Common myeloid progenitor, CD34-positive (primary cell): ENCODE data around the gene CDH4.

Source experiments
- CTCF ChIA-PET: fragments of 350-600 bp; sonication (Branson Sonifier 250); formaldehyde crosslinking; loops from one replicate; lab custom pipeline; 2021; ENCODE audit warnings: antibody characterized with exemption; lab: Charles Lee
- POLR2A ChIA-PET: fragments of 350-600 bp; sonication (Branson Sonifier 250); formaldehyde crosslinking; loops from one replicate; lab custom pipeline; 2021; ENCODE audit warnings: antibody characterized with exemption; lab: Charles Lee
- DNase-seq, 3 donors: peaks; one replicate each; pipeline versions ENCODE4 v3.0.0 to v3.0.0-alpha.2; 2013
- H3K27ac ChIP-seq, 2 experiments: 1 replicate in 1 of 2; 2 replicates in 1 of 2; pipeline ENCODE4 v1.7.0; 2013; ENCODE audit warnings: inconsistent platforms in 2 of 2, low read length in 2 of 2, mild to moderate bottlenecking in 2 of 2, low read depth in 1 of 2, moderate library complexity in 1 of 2; ENCODE audit not compliant: severe bottlenecking in 2 of 2, insufficient read depth in 1 of 2, poor library complexity in 1 of 2
- H3K27me3 ChIP-seq, 5 experiments: replicated peaks in 2 of 5; 1 replicate in 3 of 5; 2 replicates in 2 of 5; pipeline versions ENCODE4 v1.6.1 to v1.7.0; 2013; ENCODE audit warnings: low read length in 4 of 5, mild to moderate bottlenecking in 2 of 5, moderate library complexity in 2 of 5, inconsistent platforms in 1 of 5; ENCODE audit not compliant: insufficient read depth in 5 of 5, control insufficient read depth in 4 of 5
- H3K36me3 ChIP-seq, 4 experiments: 1 replicate in 2 of 4; 2 replicates in 2 of 4; pipeline versions ENCODE4 v1.6.1 to v1.7.0; 2013; ENCODE audit warnings: low read length in 3 of 4, control low read depth in 1 of 4, mild to moderate bottlenecking in 1 of 4; ENCODE audit not compliant: control insufficient read depth in 4 of 4, insufficient read depth in 4 of 4
- H3K4me1 ChIP-seq, 4 experiments: 1 replicate in 3 of 4; 2 replicates in 1 of 4; pipeline versions ENCODE4 v1.6.1 to v1.7.1; 2013; ENCODE audit warnings: low read length in 3 of 4, mild to moderate bottlenecking in 3 of 4, control low read depth in 1 of 4, inconsistent platforms in 1 of 4, moderate library complexity in 1 of 4; ENCODE audit not compliant: control insufficient read depth in 4 of 4, insufficient read depth in 4 of 4; ENCODE audit errors: control extremely low read depth in 1 of 4
- H3K4me3 ChIP-seq, 7 experiments: 1 replicate in 4 of 7; 2 replicates in 3 of 7; pipeline versions ENCODE4 v1.5.1 to v1.7.0; 2013; ENCODE audit warnings: mild to moderate bottlenecking in 7 of 7, low read length in 6 of 7, moderate library complexity in 6 of 7, inconsistent platforms in 2 of 7, low read depth in 2 of 7, control low read depth in 1 of 7; ENCODE audit not compliant: insufficient read depth in 4 of 7, control insufficient read depth in 1 of 7; ENCODE audit errors: extremely low read depth in 1 of 7
- H3K9me3 ChIP-seq, 5 experiments: 1 replicate in 4 of 5; 2 replicates in 1 of 5; pipeline versions ENCODE4 v1.6.1 to v1.7.1; 2013; ENCODE audit warnings: low read length in 4 of 5, mild to moderate bottlenecking in 2 of 5, inconsistent platforms in 1 of 5, low read depth in 1 of 5, moderate library complexity in 1 of 5; ENCODE audit not compliant: control insufficient read depth in 4 of 5, insufficient read depth in 2 of 5; ENCODE audit errors: control extremely low read depth in 1 of 5
- WGBS: methylation state at CpG from one replicate; pipeline ENCODE4 v1.1.5; 2013; ENCODE audit not compliant: insufficient coverage; 5-methylcytosine and 5-hydroxymethylcytosine counted together

Gene CDH4

GRCh38 chr20:61861054-61861841 lies 609.2 kb downstream of the CDH4 start:
- no peaks in the 10 kb centered on the region for H3K4me1 ChIP-seq
- no peak overlapping the region for H3K4me3 ChIP-seq
- CTCF ChIA-PET, result no interaction called here
- H3K36me3 ChIP-seq, result no peaks in the 10 kb centered on the region
- peak in 1 of 3 donors; percentile 0 for DNase-seq
- H3K9me3 ChIP-seq, result peaks cover 0 to 30% (median 6%) of the 10 kb centered on the region in 5 experiments
- no peak overlapping the region for H3K27ac ChIP-seq
- POLR2A ChIA-PET, result no interaction called here
- WGBS, result 80% methylated on average over 27 of the region's 33 CpGs
- H3K27me3 ChIP-seq, result peaks cover 0 to 3% (median 0%) of the 10 kb centered on the region in 5 experiments

GRCh38 chr20:61861858-61862257 lies 609.8 kb downstream of the CDH4 start:
- DNase-seq, result no peak
- Histone ChIP-seq H3K27me3 (peaks cover 0 to 3% (median 0%) of the 10 kb centered on the region in 5 experiments), H3K9me3 (peaks cover 0 to 36% (median 6%) of the 10 kb centered on the region in 5 experiments), H3K36me3 (no peaks in the 10 kb centered on the region), H3K4me1 (no peaks in the 10 kb centered on the region), H3K27ac (no peak overlapping the region), H3K4me3 (no peak overlapping the region)
- CTCF ChIA-PET, result no interaction called here
- WGBS, result 90% methylated on average over 15 of the region's 15 CpGs
- POLR2A ChIA-PET, result no interaction called here

- ChIA-PET CTCF (no interaction called here), POLR2A (no interaction called here)
- Histone ChIP-seq H3K4me3 (no peak overlapping the region), H3K4me1 (no peaks in the 10 kb centered on the region), H3K36me3 (no peaks in the 10 kb centered on the region), H3K27me3 (peaks cover 0 to 3% (median 0%) of the 10 kb centered on the region in 5 experiments), H3K27ac (no peak overlapping the region), H3K9me3 (peaks cover 0 to 39% (median 6%) of the 10 kb centered on the region in 5 experiments)
- no peak for DNase-seq
- WGBS, result 89% methylated on average over 10 of the region's 13 CpGs
These were observed 610.8 kb downstream of the CDH4 start for GRCh38 chr20:61862881-61863280.

GRCh38 chr20:61864481-61864880 lies 612.4 kb downstream of the CDH4 start:
- Histone ChIP-seq H3K27ac (no peak overlapping the region), H3K27me3 (peaks cover 0 to 2% (median 0%) of the 10 kb centered on the region in 5 experiments), H3K9me3 (peaks cover 0 to 47% (median 6%) of the 10 kb centered on the region in 5 experiments), H3K36me3 (no peaks in the 10 kb centered on the region), H3K4me3 (no peak overlapping the region), H3K4me1 (no peaks in the 10 kb centered on the region)
- no peak for DNase-seq
- CTCF ChIA-PET, result no interaction called here
- POLR2A ChIA-PET, result no interaction called here
- WGBS, result 96% methylated on average over 10 of the region's 12 CpGs

- H3K4me3 ChIP-seq, result no peak overlapping the region
- no peaks in the 10 kb centered on the region for H3K27me3 ChIP-seq
- CTCF ChIA-PET, result no interaction called here
- WGBS, result no CpG with 5 or more reads among the region's 1 CpG
- POLR2A ChIA-PET, result no interaction called here
- H3K27ac ChIP-seq, result no peak overlapping the region
- H3K36me3 ChIP-seq, result no peaks in the 10 kb centered on the region
- DNase-seq, result no peak
- H3K9me3 ChIP-seq, result peaks cover 0 to 48% (median 6%) of the 10 kb centered on the region in 5 experiments
- no peaks in the 10 kb centered on the region for H3K4me1 ChIP-seq
These were observed 613.3 kb downstream of the CDH4 start for GRCh38 chr20:61865353-61865752.

- Histone ChIP-seq H3K27me3 (no peaks in the 10 kb centered on the region), H3K4me1 (no peaks in the 10 kb centered on the region), H3K36me3 (no peaks in the 10 kb centered on the region), H3K9me3 (peaks cover 0 to 42% (median 6%) of the 10 kb centered on the region in 5 experiments), H3K4me3 (no peak overlapping the region), H3K27ac (no peak overlapping the region)
- CTCF ChIA-PET, result interaction anchor here (1.0 kb wide), 1 partner anchor 17 kb away, joined by 3 read pairs; no protein-coding TSS in a partner anchor
- DNase-seq, result no peak
- 96% methylated on average over 3 of the region's 5 CpGs for WGBS
- POLR2A ChIA-PET, result no interaction called here
These were observed 614.1 kb downstream of the CDH4 start for GRCh38 chr20:61866165-61866564.

GRCh38 chr20:61868006-61868405 lies 615.9 kb downstream of the CDH4 start:
- no peaks in the 10 kb centered on the region for H3K4me1 ChIP-seq
- no peak overlapping the region for H3K4me3 ChIP-seq
- no peak for DNase-seq
- no peak overlapping the region for H3K27ac ChIP-seq
- H3K27me3 ChIP-seq, result no peaks in the 10 kb centered on the region
- H3K9me3 ChIP-seq, result peaks cover 0 to 56% (median 12%) of the 10 kb centered on the region in 5 experiments
- 97% methylated on average over 5 of the region's 13 CpGs for WGBS
- no peaks in the 10 kb centered on the region for H3K36me3 ChIP-seq
- ChIA-PET CTCF (no interaction called here), POLR2A (no interaction called here)
